ENCODE results near the gene RIMS4. TPM values are rescaled to one million over a fixed set of nuclear protein-coding genes. Genes with fewer than 3 reads are reported as not detected.
A peak's percentile ranks its signal among the peaks of the same experiment; 100 is the strongest.

RIMS4 gene
- total RNA-seq, 1 donor from 2014 or later: 6.4 TPM

- Histone ChIP-seq H3K27me3 (no peaks in the 10 kb centered on the region), H3K4me1 (peaks cover 23% of the 10 kb centered on the region), H3K36me3 (no peaks in the 10 kb centered on the region), H3K27ac (peak overlapping the region; percentile 36), H3K9me3 (no peaks in the 10 kb centered on the region), H3K4me3 (no peak overlapping the region)
- DNase-seq (ENCODE audit: extremely low spot score in 2 of 2): no peak
- intact Hi-C loops (cut with DNase I): no loop called here
- TF ChIP-seq POLR2A (IDR thresholded peaks at IDR 0.05) (no peak), POLR2AphosphoS5 (IDR thresholded peaks at IDR 0.05; ENCODE audit: insufficient read depth in 1 of 2, low read depth in 1 of 2) (no peak), CTCF (IDR thresholded peaks at IDR 0.05) (no peak)
Observed at GRCh38 chr20:44727039-44727438, 83.3 kb downstream of the RIMS4 start.

DNA sequence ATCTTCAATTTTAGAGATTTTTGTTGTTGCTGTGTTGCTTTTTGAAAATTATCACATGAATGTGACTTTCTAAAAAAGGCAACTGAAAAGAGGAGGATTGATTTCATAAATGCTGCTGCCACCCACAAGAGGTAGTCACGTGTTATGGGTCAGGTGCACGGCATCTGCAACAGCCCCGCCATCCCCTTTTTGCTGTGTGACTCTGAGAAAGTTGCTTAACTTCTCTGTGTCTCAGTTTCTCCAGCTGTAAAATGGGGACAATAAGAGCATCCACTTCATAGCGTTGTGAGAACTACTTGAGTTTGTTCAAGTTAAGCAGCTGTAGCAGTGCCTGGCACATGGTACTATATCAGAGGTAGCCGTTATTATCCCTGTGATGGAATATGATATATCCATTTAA lies 84.5 kb downstream of the RIMS4 start:
- peaks cover 25% of the 10 kb centered on the region for H3K4me1 ChIP-seq
- H3K27ac ChIP-seq: no peak overlapping the region
- H3K9me3 ChIP-seq: no peaks in the 10 kb centered on the region
- no peak for TF ChIP-seq POLR2AphosphoS5 (IDR thresholded peaks at IDR 0.05; ENCODE audit: insufficient read depth in 1 of 2, low read depth in 1 of 2)
- no peak for TF ChIP-seq POLR2A (IDR thresholded peaks at IDR 0.05)
- no peak for TF ChIP-seq CTCF (IDR thresholded peaks at IDR 0.05)
- H3K27me3 ChIP-seq: no peaks in the 10 kb centered on the region
- H3K36me3 ChIP-seq: no peaks in the 10 kb centered on the region
- H3K4me3 ChIP-seq: no peak overlapping the region
- no peak for DNase-seq (ENCODE audit: extremely low spot score in 2 of 2)
- intact Hi-C loops (cut with DNase I): no loop called here

- no peak for DNase-seq (ENCODE audit: extremely low spot score in 2 of 2)
- TF ChIP-seq POLR2AphosphoS5 (IDR thresholded peaks at IDR 0.05; ENCODE audit: insufficient read depth in 1 of 2, low read depth in 1 of 2) (no peak), POLR2A (IDR thresholded peaks at IDR 0.05) (no peak), CTCF (IDR thresholded peaks at IDR 0.05) (no peak)
- no peaks in the 10 kb centered on the region for H3K36me3 ChIP-seq
- no peak overlapping the region for H3K4me3 ChIP-seq
- intact Hi-C loops (cut with DNase I): no loop called here
- H3K4me1 ChIP-seq: peaks cover 31% of the 10 kb centered on the region
- peak overlapping the region; percentile 40 for H3K27ac ChIP-seq
- no peaks in the 10 kb centered on the region for H3K27me3 ChIP-seq
- no peaks in the 10 kb centered on the region for H3K9me3 ChIP-seq
Observed at GRCh38 chr20:44724423-44725091, 85.8 kb downstream of the RIMS4 start.

DNA sequence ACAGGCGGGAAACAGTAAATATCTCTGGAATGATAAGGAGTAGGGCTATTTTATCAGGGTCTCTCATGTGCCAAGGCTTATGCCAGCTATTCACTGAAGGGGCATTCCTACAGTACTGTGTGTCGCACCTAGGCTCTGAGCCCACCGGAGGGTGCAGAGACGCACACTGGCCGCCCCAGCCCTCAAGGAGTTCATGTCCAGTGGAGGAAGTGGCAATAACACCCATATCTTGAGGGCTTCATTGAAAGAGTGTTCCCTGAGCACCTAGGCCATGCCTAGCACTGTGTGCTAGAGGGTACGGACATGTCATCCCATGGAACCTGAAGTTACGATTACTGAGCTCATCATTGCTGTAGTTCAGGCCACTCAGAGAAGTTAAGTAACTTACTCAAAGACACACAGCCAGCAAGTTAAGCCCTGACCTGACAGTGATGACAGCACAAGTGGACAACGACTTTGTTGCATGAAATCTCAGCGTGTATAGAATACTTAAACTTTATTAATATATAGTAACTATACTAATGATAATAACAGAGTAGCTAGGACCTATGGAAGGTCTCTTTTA lies 86.5 kb downstream of the RIMS4 start:
- intact Hi-C loops (cut with DNase I): no loop called here
- no peaks in the 10 kb centered on the region for H3K9me3 ChIP-seq
- TF ChIP-seq POLR2A (IDR thresholded peaks at IDR 0.05): no peak
- no peak overlapping the region for H3K4me3 ChIP-seq
- H3K27me3 ChIP-seq: no peaks in the 10 kb centered on the region
- H3K36me3 ChIP-seq: no peaks in the 10 kb centered on the region
- H3K4me1 ChIP-seq: peaks cover 29% of the 10 kb centered on the region
- DNase-seq (ENCODE audit: extremely low spot score in 2 of 2): no peak
- H3K27ac ChIP-seq: peak overlapping the region; percentile 92

- intact Hi-C loops (cut with DNase I): no loop called here
- no peaks in the 10 kb centered on the region for H3K9me3 ChIP-seq
- H3K4me3 ChIP-seq: no peak overlapping the region
- H3K27ac ChIP-seq: peak overlapping the region; percentile 92
- TF ChIP-seq POLR2AphosphoS5 (IDR thresholded peaks at IDR 0.05; ENCODE audit: insufficient read depth in 1 of 2, low read depth in 1 of 2): no peak
- TF ChIP-seq POLR2A (IDR thresholded peaks at IDR 0.05): no peak
- no peak for TF ChIP-seq CTCF (IDR thresholded peaks at IDR 0.05)
- H3K27me3 ChIP-seq: no peaks in the 10 kb centered on the region
- no peak for DNase-seq (ENCODE audit: extremely low spot score in 2 of 2)
- H3K4me1 ChIP-seq: peaks cover 29% of the 10 kb centered on the region
- H3K36me3 ChIP-seq: no peaks in the 10 kb centered on the region
Observed at GRCh38 chr20:44723391-44723790, 87.0 kb downstream of the RIMS4 start.
